Large intestine (tissue), 3 donors: ENCODE measurements around the gene TRPV6. TPM values are rescaled to one million over a fixed set of nuclear protein-coding genes. Genes with fewer than 3 reads are reported as not detected.

Source experiments
- DNase-seq, 2 donors: peaks; one replicate each; pipeline versions ENCODE4 v3.0.0 to v3.0.0-alpha.2; 2013
- H3K27ac ChIP-seq: one replicate; pipeline ENCODE4 v1.5.1; 2013; ENCODE audit warnings: low read length
- H3K27me3 ChIP-seq: 2 replicates; pipeline ENCODE4 v1.6.1; 2013; ENCODE audit warnings: low read length; ENCODE audit not compliant: control insufficient read depth, insufficient read depth
- H3K36me3 ChIP-seq: 2 replicates; pipeline ENCODE4 v1.6.1; 2013; ENCODE audit warnings: low read length; ENCODE audit not compliant: control insufficient read depth, insufficient read depth
- H3K4me1 ChIP-seq: one replicate; pipeline ENCODE4 v1.6.1; 2013; ENCODE audit warnings: low read length; ENCODE audit not compliant: control insufficient read depth, insufficient read depth
- H3K4me3 ChIP-seq: one replicate; pipeline ENCODE4 v1.5.1; 2013; ENCODE audit warnings: low read length
- H3K9me3 ChIP-seq: one replicate; pipeline ENCODE4 v1.6.1; 2013; ENCODE audit warnings: mild to moderate bottlenecking, low read depth, low read length, moderate library complexity; ENCODE audit not compliant: control insufficient read depth
- WGBS: methylation state at CpG from one replicate; pipeline ENCODE4 v1.1.5; 2013; ENCODE audit warnings: low lambda C conversion rate; ENCODE audit not compliant: insufficient coverage; 5-methylcytosine and 5-hydroxymethylcytosine counted together
- polyA plus RNA-seq: library from polyadenylated mRNA; unstranded; fragments of 120-200 nt; gene quantifications from one replicate; pipeline ENCODE4 v1.2.1, GENCODE V29; 2013

TRPV6 gene
- polyA plus RNA-seq, 1 donor, result 2.2 TPM

- H3K36me3 ChIP-seq, result no peaks in the 10 kb centered on the region
- WGBS, result no CpG with 5 or more reads among the region's 7 CpGs
- no peak overlapping the region for H3K4me3 ChIP-seq
- no peaks in the 10 kb centered on the region for H3K9me3 ChIP-seq
- H3K27me3 ChIP-seq, result no peaks in the 10 kb centered on the region
- DNase-seq, result no peak
- H3K27ac ChIP-seq, result no peak overlapping the region
- H3K4me1 ChIP-seq, result peaks cover 5% of the 10 kb centered on the region
Observed at GRCh38 chr7:142886866-142887265, 1.3 kb upstream of the TRPV6 start.

- Histone ChIP-seq H3K27me3 (no peaks in the 10 kb centered on the region), H3K4me3 (no peak overlapping the region), H3K9me3 (no peaks in the 10 kb centered on the region), H3K36me3 (no peaks in the 10 kb centered on the region), H3K4me1 (peaks cover 3% of the 10 kb centered on the region), H3K27ac (no peak overlapping the region)
- WGBS, result no CpG with 5 or more reads among the region's 4 CpGs
- no peak for DNase-seq
Observed at GRCh38 chr7:142884286-142884640, 1.3 kb downstream of the TRPV6 start.

- DNase-seq, result no peak
- WGBS, result no CpG with 5 or more reads among the region's 7 CpGs
- Histone ChIP-seq H3K27ac (no peak overlapping the region), H3K9me3 (no peaks in the 10 kb centered on the region), H3K4me1 (no peaks in the 10 kb centered on the region), H3K27me3 (no peaks in the 10 kb centered on the region), H3K36me3 (no peaks in the 10 kb centered on the region), H3K4me3 (no peak overlapping the region)
Observed at GRCh38 chr7:142883571-142884285, 1.8 kb downstream of the TRPV6 start.

GRCh38 chr7:142883145-142883544 is 2.4 kb downstream of the TRPV6 start:
- Histone ChIP-seq H3K36me3 (no peaks in the 10 kb centered on the region), H3K27ac (no peak overlapping the region), H3K4me1 (no peaks in the 10 kb centered on the region), H3K4me3 (no peak overlapping the region), H3K27me3 (peaks cover 5% of the 10 kb centered on the region), H3K9me3 (no peaks in the 10 kb centered on the region)
- WGBS, result 96% methylated on average over 4 of the region's 10 CpGs
- DNase-seq, result no peak

- Histone ChIP-seq H3K36me3 (no peaks in the 10 kb centered on the region), H3K4me3 (no peak overlapping the region), H3K4me1 (no peaks in the 10 kb centered on the region), H3K9me3 (no peaks in the 10 kb centered on the region), H3K27ac (no peak overlapping the region), H3K27me3 (peaks cover 5% of the 10 kb centered on the region)
- no peak for DNase-seq
- WGBS, result no CpG with 5 or more reads among the region's 5 CpGs
Observed at GRCh38 chr7:142882338-142882678, 3.2 kb downstream of the TRPV6 start.

GRCh38 chr7:142881586-142882337 is 3.8 kb downstream of the TRPV6 start:
- Histone ChIP-seq H3K4me3 (no peak overlapping the region), H3K4me1 (no peaks in the 10 kb centered on the region), H3K36me3 (no peaks in the 10 kb centered on the region), H3K27ac (no peak overlapping the region), H3K9me3 (no peaks in the 10 kb centered on the region), H3K27me3 (peaks cover 5% of the 10 kb centered on the region)
- DNase-seq, result no peak
- WGBS, result 100% methylated on average over 3 of the region's 9 CpGs

- Histone ChIP-seq H3K36me3 (no peaks in the 10 kb centered on the region), H3K27ac (no peak overlapping the region), H3K4me1 (no peaks in the 10 kb centered on the region), H3K27me3 (peaks cover 5% of the 10 kb centered on the region), H3K9me3 (no peaks in the 10 kb centered on the region), H3K4me3 (no peak overlapping the region)
- WGBS, result 82% methylated on average over 2 of the region's 8 CpGs
- DNase-seq, result peak; percentile 46 to 64
Observed at GRCh38 chr7:142880876-142881505, 4.6 kb downstream of the TRPV6 start.

- DNase-seq, result no peak
- no peaks in the 10 kb centered on the region for H3K4me1 ChIP-seq
- H3K27ac ChIP-seq, result no peak overlapping the region
- H3K27me3 ChIP-seq, result peaks cover 5% of the 10 kb centered on the region
- H3K9me3 ChIP-seq, result no peaks in the 10 kb centered on the region
- no peaks in the 10 kb centered on the region for H3K36me3 ChIP-seq
- H3K4me3 ChIP-seq, result no peak overlapping the region
- 100% methylated on average over 3 of the region's 5 CpGs for WGBS
Observed at GRCh38 chr7:142879060-142879459, 6.5 kb downstream of the TRPV6 start.

GRCh38 chr7:142878315-142878714 is 7.2 kb downstream of the TRPV6 start:
- DNase-seq, result no peak
- no peak overlapping the region for H3K27ac ChIP-seq
- no peaks in the 10 kb centered on the region for H3K9me3 ChIP-seq
- peaks cover 5% of the 10 kb centered on the region for H3K27me3 ChIP-seq
- no peaks in the 10 kb centered on the region for H3K36me3 ChIP-seq
- no CpG with 5 or more reads among the region's 3 CpGs for WGBS
- no peaks in the 10 kb centered on the region for H3K4me1 ChIP-seq
- no peak overlapping the region for H3K4me3 ChIP-seq

- Histone ChIP-seq H3K36me3 (no peaks in the 10 kb centered on the region), H3K9me3 (no peaks in the 10 kb centered on the region), H3K4me1 (no peaks in the 10 kb centered on the region), H3K27ac (no peak overlapping the region), H3K4me3 (no peak overlapping the region), H3K27me3 (peaks cover 5% of the 10 kb centered on the region)
- WGBS, result no CpG with 5 or more reads among the region's 18 CpGs
- DNase-seq, result no peak
Observed at GRCh38 chr7:142876991-142877910, 8.3 kb downstream of the TRPV6 start.
